Peyer's patch (tissue), 4 donors: Measurements from ENCODE around the gene AURKB.

Experiments
- POLR2A ChIP-seq, 2 donors: fragments of 450-650 bp; IDR thresholded peaks; one replicate each; pipeline ENCODE4 v1.5.1; 2017; ENCODE audit warnings: antibody characterized with exemption in 2 of 2, mild to moderate bottlenecking in 2 of 2, moderate library complexity in 2 of 2
- TF ChIP-seq, protein P1 (sequence below), 6 experiments: fragments of 450-650 bp in 4 of 6; fragments of 200-600 bp in 2 of 6; sonication (generic) in 1 of 6; IDR thresholded peaks; one replicate each; pipeline ENCODE4 v1.5.1; 2017 to 2019; ENCODE audit warnings: antibody characterized with exemption in 6 of 6, mild to moderate bottlenecking in 3 of 6, moderate library complexity in 1 of 6

GRCh38 chr17:8162997-8163977 lies 47.1 kb downstream of the AURKB start:
- TF ChIP-seq, protein P1, sequence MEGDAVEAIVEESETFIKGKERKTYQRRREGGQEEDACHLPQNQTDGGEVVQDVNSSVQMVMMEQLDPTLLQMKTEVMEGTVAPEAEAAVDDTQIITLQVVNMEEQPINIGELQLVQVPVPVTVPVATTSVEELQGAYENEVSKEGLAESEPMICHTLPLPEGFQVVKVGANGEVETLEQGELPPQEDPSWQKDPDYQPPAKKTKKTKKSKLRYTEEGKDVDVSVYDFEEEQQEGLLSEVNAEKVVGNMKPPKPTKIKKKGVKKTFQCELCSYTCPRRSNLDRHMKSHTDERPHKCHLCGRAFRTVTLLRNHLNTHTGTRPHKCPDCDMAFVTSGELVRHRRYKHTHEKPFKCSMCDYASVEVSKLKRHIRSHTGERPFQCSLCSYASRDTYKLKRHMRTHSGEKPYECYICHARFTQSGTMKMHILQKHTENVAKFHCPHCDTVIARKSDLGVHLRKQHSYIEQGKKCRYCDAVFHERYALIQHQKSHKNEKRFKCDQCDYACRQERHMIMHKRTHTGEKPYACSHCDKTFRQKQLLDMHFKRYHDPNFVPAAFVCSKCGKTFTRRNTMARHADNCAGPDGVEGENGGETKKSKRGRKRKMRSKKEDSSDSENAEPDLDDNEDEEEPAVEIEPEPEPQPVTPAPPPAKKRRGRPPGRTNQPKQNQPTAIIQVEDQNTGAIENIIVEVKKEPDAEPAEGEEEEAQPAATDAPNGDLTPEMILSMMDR (IDR thresholded peaks at IDR 0.05): no peak
- no peak for TF ChIP-seq POLR2A (IDR thresholded peaks at IDR 0.05)
